ENCODE measurements around the gene LRRC45.

LRRC45 gene

DNA sequence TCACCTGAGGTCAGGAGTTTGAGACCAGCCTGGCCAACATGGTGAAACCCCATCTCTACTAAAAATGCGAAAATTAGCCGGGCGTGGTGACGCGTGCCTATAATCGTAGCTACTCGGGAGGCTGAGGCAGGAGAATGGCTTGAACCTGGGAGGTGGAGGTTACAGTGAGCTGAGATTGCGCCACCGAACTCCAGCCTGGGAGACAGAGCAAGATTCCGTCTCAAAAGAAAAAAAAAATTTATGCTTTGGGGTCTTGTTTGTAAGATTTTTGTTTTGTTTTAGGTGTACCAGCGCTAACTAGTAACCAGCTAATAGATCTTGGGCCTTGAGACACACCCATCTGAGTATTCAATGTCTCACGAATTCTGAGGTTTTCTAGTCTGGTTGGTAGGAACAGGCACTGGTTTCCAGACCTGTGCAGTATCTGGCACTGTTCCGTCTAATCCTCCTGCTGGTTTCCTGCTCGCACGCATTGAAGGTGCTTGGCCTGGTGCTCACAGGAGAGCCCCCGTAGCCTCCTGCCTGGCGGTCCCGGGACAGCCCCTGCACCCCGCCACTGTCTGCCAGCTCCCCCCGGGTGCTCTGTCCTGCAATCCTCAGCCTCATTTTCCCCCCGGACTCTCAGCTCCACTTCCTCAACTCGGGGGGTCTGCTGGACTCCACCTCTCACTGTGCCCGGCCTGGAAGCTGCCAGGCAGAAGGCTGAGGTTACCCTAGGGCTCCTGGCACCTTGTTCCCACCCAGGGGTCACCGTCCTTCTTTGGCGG lies 53.1 kb downstream of the LRRC45 start:
- no peak overlapping the region for H3K4me3 ChIP-seq (ENCODE audit: low read depth, low read length)
- TF ChIP-seq, protein P1, sequence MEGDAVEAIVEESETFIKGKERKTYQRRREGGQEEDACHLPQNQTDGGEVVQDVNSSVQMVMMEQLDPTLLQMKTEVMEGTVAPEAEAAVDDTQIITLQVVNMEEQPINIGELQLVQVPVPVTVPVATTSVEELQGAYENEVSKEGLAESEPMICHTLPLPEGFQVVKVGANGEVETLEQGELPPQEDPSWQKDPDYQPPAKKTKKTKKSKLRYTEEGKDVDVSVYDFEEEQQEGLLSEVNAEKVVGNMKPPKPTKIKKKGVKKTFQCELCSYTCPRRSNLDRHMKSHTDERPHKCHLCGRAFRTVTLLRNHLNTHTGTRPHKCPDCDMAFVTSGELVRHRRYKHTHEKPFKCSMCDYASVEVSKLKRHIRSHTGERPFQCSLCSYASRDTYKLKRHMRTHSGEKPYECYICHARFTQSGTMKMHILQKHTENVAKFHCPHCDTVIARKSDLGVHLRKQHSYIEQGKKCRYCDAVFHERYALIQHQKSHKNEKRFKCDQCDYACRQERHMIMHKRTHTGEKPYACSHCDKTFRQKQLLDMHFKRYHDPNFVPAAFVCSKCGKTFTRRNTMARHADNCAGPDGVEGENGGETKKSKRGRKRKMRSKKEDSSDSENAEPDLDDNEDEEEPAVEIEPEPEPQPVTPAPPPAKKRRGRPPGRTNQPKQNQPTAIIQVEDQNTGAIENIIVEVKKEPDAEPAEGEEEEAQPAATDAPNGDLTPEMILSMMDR (IDR thresholded peaks at IDR 0.05; ENCODE audit: borderline replicate concordance, insufficient read depth, low read depth, low read length) = no peak

DNA sequence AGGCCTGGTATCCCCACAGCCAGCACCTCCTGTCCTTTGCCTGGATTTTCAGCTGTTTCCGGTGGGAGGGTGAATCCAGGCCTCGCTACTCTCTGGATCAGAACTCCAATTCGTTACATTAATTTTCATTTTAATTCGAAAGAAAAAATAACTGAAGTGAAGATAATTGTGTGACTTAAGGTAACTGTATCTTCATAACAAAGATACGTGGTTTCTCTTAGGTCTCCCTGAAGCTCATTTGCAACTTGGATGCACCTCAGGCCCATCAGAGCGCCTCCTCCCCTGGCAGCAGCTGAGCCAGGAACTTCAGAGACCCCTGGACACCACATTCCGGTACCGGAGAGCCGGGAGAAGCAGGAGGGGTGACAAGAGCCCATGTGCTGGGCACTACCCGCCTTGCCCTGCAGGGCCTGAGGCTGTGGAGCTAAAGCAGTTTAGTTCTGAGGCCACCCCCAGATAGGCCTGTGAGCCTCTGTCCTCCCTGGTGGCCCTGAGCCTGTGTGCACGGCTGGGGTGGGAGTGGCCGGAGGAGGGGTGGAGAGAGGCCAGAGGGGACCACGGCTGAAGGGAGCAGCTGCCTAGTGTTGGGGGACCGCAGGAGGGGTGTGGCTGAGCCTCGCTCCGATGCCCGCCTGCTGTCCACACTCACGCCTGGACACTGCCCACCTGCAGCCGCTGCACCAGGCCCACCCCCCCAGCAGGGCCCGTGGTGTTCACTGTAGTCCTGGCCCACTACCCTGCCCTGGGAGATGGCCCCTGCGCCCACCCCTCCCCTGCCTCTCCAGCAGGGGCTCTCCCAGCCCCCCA lies 53.9 kb downstream of the LRRC45 start:
- no peak overlapping the region for H3K4me3 ChIP-seq (ENCODE audit: low read depth, low read length)
- TF ChIP-seq, protein P1 (IDR thresholded peaks at IDR 0.05; ENCODE audit: borderline replicate concordance, insufficient read depth, low read depth, low read length) = no peak

DNA sequence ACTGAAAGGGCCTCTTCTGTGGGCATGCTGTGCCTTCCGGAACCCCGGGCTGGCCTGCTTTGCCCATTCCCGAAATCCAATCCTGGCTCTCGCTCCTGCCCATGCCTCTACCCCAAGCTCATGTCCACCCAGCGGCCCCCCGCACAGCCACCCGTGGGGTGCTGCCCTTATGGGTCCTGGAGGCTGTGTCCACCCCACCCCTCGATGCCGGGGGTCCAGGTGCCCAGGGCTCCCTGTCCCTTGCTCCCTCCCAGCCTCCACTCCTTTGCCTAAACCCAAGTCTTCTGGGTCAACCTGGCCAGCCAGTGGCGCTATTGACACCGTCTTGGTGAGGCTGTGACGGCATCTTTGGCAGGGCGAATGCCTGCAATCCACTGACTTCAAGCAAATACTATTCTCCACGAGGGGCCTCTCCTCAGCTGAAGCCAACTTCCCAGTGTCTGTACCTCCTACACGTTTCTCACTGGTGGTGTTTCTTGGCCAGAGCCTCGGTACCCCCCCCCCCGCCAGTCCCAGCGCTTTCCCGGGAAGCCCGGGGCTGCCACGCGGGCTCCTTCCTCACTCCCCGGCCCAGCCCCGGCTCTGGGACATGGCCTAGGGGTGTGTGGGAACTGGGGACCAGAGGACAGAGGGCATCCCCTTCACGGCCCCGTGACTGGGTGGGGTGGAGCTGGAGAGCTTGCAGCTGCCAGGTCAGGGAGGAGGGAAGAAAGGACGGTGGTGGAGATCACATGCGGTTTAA lies 54.7 kb downstream of the LRRC45 start:
- TF ChIP-seq, protein P1 (IDR thresholded peaks at IDR 0.05; ENCODE audit: borderline replicate concordance, insufficient read depth, low read depth, low read length) = no peak
- no peak overlapping the region for H3K4me3 ChIP-seq (ENCODE audit: low read depth, low read length)

DNA sequence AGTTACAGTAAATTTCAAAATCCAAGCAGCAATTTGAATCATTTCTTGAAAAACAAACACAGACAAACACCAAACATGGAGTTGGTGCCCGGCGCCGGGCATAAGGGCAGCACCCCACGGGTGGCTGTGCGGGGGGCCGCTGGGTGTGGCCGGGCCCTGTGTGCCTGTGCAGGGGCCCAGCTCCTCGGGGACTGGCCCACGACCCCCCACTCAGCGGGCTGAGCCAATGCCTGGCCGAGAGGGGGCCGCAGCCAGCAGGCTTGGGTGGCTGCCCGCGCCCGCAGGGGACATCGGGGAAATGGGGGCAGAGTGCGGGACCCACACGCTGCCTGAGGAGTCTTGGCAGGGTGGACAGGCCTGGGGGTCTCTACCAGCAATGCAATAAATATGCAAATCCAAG lies 55.3 kb downstream of the LRRC45 start:
- TF ChIP-seq, protein P1 (IDR thresholded peaks at IDR 0.05; ENCODE audit: borderline replicate concordance, insufficient read depth, low read depth, low read length) = no peak
- H3K4me3 ChIP-seq (ENCODE audit: low read depth, low read length) = no peak overlapping the region

DNA sequence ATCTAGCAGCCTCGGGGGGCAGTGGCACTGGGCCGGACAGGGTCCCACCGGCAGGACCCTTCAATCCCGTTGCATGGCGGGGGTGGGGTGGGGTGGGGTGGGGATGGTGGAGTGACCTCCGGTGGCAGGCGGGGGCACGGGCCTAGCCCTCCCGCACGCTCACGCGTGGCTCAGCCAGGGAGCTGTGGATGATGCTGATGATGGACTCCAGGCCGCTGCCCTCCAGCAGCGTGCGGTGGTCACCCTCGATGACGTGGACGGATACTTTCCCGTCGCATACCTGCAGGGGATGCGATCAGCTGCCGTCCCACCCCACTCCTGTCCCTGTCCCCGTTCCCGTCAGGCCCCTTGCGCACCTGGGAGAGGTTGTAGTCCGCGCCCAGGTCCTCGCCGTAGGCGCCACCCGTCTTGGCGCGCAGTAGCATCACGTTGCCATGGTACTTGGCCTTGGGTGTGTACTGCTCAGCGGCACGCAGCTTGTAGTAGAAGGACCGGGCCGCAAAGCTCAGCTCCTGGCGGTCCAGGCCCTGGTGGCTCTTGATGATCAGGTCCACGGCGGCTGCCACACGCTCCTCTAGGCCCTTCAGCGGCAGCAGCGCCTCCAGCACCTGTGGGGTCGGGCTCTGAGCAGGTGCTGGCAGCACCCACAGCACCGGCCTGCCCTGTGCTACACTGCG lies 56.0 kb downstream of the LRRC45 start:
- TF ChIP-seq, protein P1 (IDR thresholded peaks at IDR 0.05; ENCODE audit: borderline replicate concordance, insufficient read depth, low read depth, low read length) = no peak
- H3K4me3 ChIP-seq (ENCODE audit: low read depth, low read length) = no peak overlapping the region

DNA sequence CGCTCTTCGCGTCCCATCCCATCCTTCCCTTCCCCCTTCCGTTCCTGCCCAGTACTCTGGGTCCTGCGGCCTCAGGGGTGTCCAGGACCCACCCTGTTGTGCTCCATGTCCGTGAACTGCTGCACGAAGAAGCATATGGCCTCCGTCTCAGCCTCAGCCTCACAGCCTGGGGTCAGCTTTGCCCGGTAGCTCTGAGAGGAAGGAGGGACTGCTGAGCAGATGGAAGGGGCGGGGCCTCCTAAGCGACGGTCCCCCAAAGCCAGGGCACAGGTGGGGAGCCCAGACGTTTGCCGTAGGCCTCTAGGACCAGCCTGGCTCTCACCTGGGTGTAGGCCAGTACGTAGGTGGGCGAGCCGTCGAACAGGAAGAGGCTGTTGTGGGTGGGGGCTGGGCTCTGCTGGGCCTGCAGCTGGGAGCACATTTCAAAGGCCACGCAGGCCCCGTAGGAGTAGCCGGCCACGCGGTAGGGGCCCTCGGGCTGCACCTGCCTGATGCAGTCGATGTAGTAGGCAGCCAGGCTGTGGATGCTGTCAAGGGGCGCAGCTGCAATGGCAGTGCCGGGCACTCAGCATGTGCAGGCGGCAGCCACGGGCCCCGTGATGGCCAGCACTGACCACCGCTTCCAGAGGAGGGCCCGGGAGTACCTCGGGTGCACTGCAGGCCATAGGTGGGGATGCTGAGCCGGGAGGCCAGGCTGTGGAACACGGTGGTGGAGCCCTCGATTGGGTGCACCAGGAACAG lies 57.1 kb downstream of the LRRC45 start:
- TF ChIP-seq, protein P1 (IDR thresholded peaks at IDR 0.05; ENCODE audit: borderline replicate concordance, insufficient read depth, low read depth, low read length) = no peak
- no peak overlapping the region for H3K4me3 ChIP-seq (ENCODE audit: low read depth, low read length)

Data from GM12875 (cell line).